Loucy (cell line): ENCODE results near the gene KLF2.

ENCODE experiments used
- H2AFZ ChIP-seq: fragments of 200-600 bp; sonication (generic); 2 replicates; pipeline ENCODE4 v1.6.0; 2016; ENCODE audit warnings: antibody characterized with exemption, mild to moderate bottlenecking, low read length, moderate library complexity
- H3F3A ChIP-seq: fragments of 200-600 bp; 2 replicates; pipeline ENCODE4 v1.6.0; 2016; ENCODE audit warnings: antibody characterized with exemption, low read depth, mild to moderate bottlenecking
- H3K27me3 ChIP-seq: fragments of 200-600 bp; sonication (generic); 2 replicates; pipeline ENCODE4 v1.6.1; 2014; ENCODE audit warnings: low read length, mild to moderate bottlenecking; ENCODE audit not compliant: insufficient read depth, poor library complexity, severe bottlenecking
- H3K36me3 ChIP-seq: fragments of 200-600 bp; sonication (generic); 2 replicates; pipeline ENCODE4 v1.6.1; 2016; ENCODE audit warnings: low read length; ENCODE audit not compliant: insufficient read depth
- H3K4me1 ChIP-seq: fragments of 200-600 bp; sonication (generic); 2 replicates; pipeline ENCODE4 v1.5.1; 2014; ENCODE audit warnings: low read length, mild to moderate bottlenecking; ENCODE audit not compliant: insufficient read depth, poor library complexity, severe bottlenecking
- H3K4me2 ChIP-seq: fragments of 200-600 bp; sonication (generic); 2 replicates; pipeline ENCODE4 v1.6.0; 2014; ENCODE audit warnings: antibody characterized with exemption, low read length, low read depth, mild to moderate bottlenecking; ENCODE audit not compliant: poor library complexity, severe bottlenecking
- H3K4me3 ChIP-seq: fragments of 200-600 bp; sonication (generic); 2 replicates; pipeline ENCODE4 v1.5.1; 2014; ENCODE audit warnings: low read length, mild to moderate bottlenecking, mixed read lengths; ENCODE audit not compliant: poor library complexity, severe bottlenecking
- H3K79me2 ChIP-seq: fragments of 200-600 bp; sonication (generic); 2 replicates; pipeline ENCODE4 v1.6.1; 2014; ENCODE audit warnings: low read length; ENCODE audit not compliant: insufficient read depth
- H3K9ac ChIP-seq: fragments of 200-600 bp; sonication (generic); 2 replicates; pipeline ENCODE4 v1.6.0; 2014; ENCODE audit warnings: mild to moderate bottlenecking, low read depth, low read length, moderate library complexity; ENCODE audit not compliant: poor library complexity, severe bottlenecking
- H3K9me2 ChIP-seq: fragments of 200-600 bp; sonication (generic); replicated peaks from 2 replicates; pipeline ENCODE4 v1.6.1; 2016; ENCODE audit warnings: low read depth, low read length, mixed read lengths
- H3K9me3 ChIP-seq: fragments of 200-600 bp; sonication (generic); 2 replicates; pipeline ENCODE4 v1.6.1; 2014; ENCODE audit warnings: mild to moderate bottlenecking, antibody characterized with exemption, low read length, low read depth; ENCODE audit not compliant: insufficient read depth
- H4K20me1 ChIP-seq: fragments of 200-600 bp; sonication (generic); 2 replicates; pipeline ENCODE4 v1.6.0; 2014; ENCODE audit warnings: antibody characterized with exemption, low read length, mild to moderate bottlenecking; ENCODE audit not compliant: insufficient read depth, poor library complexity, severe bottlenecking
- CTCF ChIP-seq: fragments of 200-600 bp; sonication (generic); conservative IDR thresholded peaks from 2 replicates; pipeline ENCODE4 v1.5.1; 2014; ENCODE audit warnings: mild to moderate bottlenecking, antibody characterized with exemption, low read length
- EZH2phosphoT487 ChIP-seq: fragments of 200-600 bp; IDR thresholded peaks from 2 replicates; pipeline ENCODE4 v1.6.1; 2018; ENCODE audit warnings: antibody characterized with exemption, mild to moderate bottlenecking, moderate library complexity, borderline replicate concordance

KLF2 gene

GRCh38 chr19:16375157-16375935, 50.7 kb downstream of the KLF2 start:
- Histone ChIP-seq H3K9me2 (no peaks in the 10 kb centered on the region), H2AFZ (no peak overlapping the region), H3K9ac (no peak overlapping the region), H3K36me3 (peaks cover 19% of the 10 kb centered on the region; the same call in 1 of the 2 replicates), H3K9me3 (no peaks in the 10 kb centered on the region), H4K20me1 (no peaks in the 10 kb centered on the region), H3K4me1 (peaks cover 36% of the 10 kb centered on the region), H3K79me2 (no peaks in the 10 kb centered on the region), H3K27me3 (no peaks in the 10 kb centered on the region), H3F3A (no peaks in the 10 kb centered on the region), H3K4me2 (no peak overlapping the region), H3K4me3 (no peak overlapping the region)
- no peak for TF ChIP-seq EZH2phosphoT487
- no peak for TF ChIP-seq CTCF

GRCh38 chr19:16375936-16376185, 51.2 kb downstream of the KLF2 start:
- H3K27me3 ChIP-seq, result no peaks in the 10 kb centered on the region
- H3K36me3 ChIP-seq, result peaks cover 19% of the 10 kb centered on the region; the same call in 1 of the 2 replicates
- no peaks in the 10 kb centered on the region for H3K79me2 ChIP-seq
- H3K9ac ChIP-seq, result no peak overlapping the region
- no peaks in the 10 kb centered on the region for H3K9me3 ChIP-seq
- TF ChIP-seq EZH2phosphoT487 (no peak), CTCF (no peak)
- no peaks in the 10 kb centered on the region for H3F3A ChIP-seq
- H3K9me2 ChIP-seq, result no peaks in the 10 kb centered on the region
- H3K4me3 ChIP-seq, result no peak overlapping the region
- peaks cover 31% of the 10 kb centered on the region for H3K4me1 ChIP-seq
- H2AFZ ChIP-seq, result no peak overlapping the region
- H4K20me1 ChIP-seq, result no peaks in the 10 kb centered on the region
- H3K4me2 ChIP-seq, result no peak overlapping the region

- no peaks in the 10 kb centered on the region for H3K9me2 ChIP-seq
- no peaks in the 10 kb centered on the region for H3F3A ChIP-seq
- no peak overlapping the region for H3K4me3 ChIP-seq
- H3K4me1 ChIP-seq, result peaks cover 27% of the 10 kb centered on the region
- H4K20me1 ChIP-seq, result no peaks in the 10 kb centered on the region
- H3K9ac ChIP-seq, result no peak overlapping the region
- H3K79me2 ChIP-seq, result no peaks in the 10 kb centered on the region
- peaks cover 19% of the 10 kb centered on the region; the same call in 1 of the 2 replicates for H3K36me3 ChIP-seq
- H3K27me3 ChIP-seq, result no peaks in the 10 kb centered on the region
- no peaks in the 10 kb centered on the region for H3K9me3 ChIP-seq
- no peak for TF ChIP-seq CTCF
- TF ChIP-seq EZH2phosphoT487, result no peak
- H3K4me2 ChIP-seq, result no peak overlapping the region
- no peak overlapping the region for H2AFZ ChIP-seq
These were observed 51.6 kb downstream of the KLF2 start for GRCh38 chr19:16376241-16376640.
